Caco-2 (cell line): Measurements from ENCODE around the gene SLC38A10. TPM values are rescaled to one million over a fixed set of nuclear protein-coding genes. Genes with fewer than 3 reads are reported as not detected.

Experiments
- BruUV-seq: library from RNA; stranded (reverse); fragments of 400-500 nt; replicated peaks from 2 replicates; lab custom pipeline; 2021; lab: Mats Ljungman, UMichigan
- CTCF ChIA-PET: fragments of 300-600 bp; sonication (Branson Sonifier 250); formaldehyde crosslinking; loops from one replicate; lab custom pipeline; 2022; ENCODE audit warnings: antibody characterized with exemption; lab: Charles Lee
- POLR2A ChIA-PET: fragments of 300-600 bp; sonication (Branson Sonifier 250); formaldehyde crosslinking; loops from one replicate; lab custom pipeline; 2022; ENCODE audit warnings: antibody characterized with exemption; lab: Charles Lee
- DNase-seq, 2 experiments: peaks; one replicate each; pipeline versions ENCODE4 v3.0.0 to v3.0.0-alpha.2; 2020 to 2022
- H3K27me3 ChIP-seq: replicated peaks from 2 replicates; pipeline ENCODE4 v1.6.0; 2011; ENCODE audit warnings: low read length; ENCODE audit not compliant: control insufficient read depth, insufficient read depth
- H3K36me3 ChIP-seq: 2 replicates; pipeline ENCODE4 v1.5.1; 2011; ENCODE audit warnings: low read length; ENCODE audit not compliant: control insufficient read depth, insufficient read depth
- H3K4me1 ChIP-seq: fragments of 250-450 bp; sonication (Bioruptor Pico); 2 replicates; pipeline ENCODE4 v1.5.1; 2020; ENCODE audit warnings: mild to moderate bottlenecking
- H3K4me3 ChIP-seq: 2 replicates; pipeline ENCODE4 v1.5.1; 2011; ENCODE audit warnings: low read depth, mild to moderate bottlenecking, control low read depth, low read length
- H3K9me3 ChIP-seq: fragments of 250-450 bp; sonication (Bioruptor Pico); 2 replicates; pipeline ENCODE4 v1.5.1; 2020; ENCODE audit warnings: mild to moderate bottlenecking, moderate library complexity
- H3K27ac Mint-ChIP-seq: one replicate; pipeline ENCODE4 v1.8.0; 2022; ENCODE audit warnings: mixed read lengths; ENCODE audit not compliant: unreplicated experiment
- H3K27me3 Mint-ChIP-seq: one replicate; pipeline ENCODE4 v1.8.0; 2022; ENCODE audit warnings: mixed read lengths; ENCODE audit not compliant: insufficient read depth, unreplicated experiment
- H3K36me3 Mint-ChIP-seq: one replicate; pipeline ENCODE4 v1.8.0; 2022; ENCODE audit warnings: mild to moderate bottlenecking, mixed read lengths; ENCODE audit not compliant: insufficient read depth, unreplicated experiment
- H3K4me1 Mint-ChIP-seq: one replicate; pipeline ENCODE4 v1.8.0; 2022; ENCODE audit warnings: low read depth, mixed read lengths; ENCODE audit not compliant: unreplicated experiment
- H3K4me3 Mint-ChIP-seq: one replicate; pipeline ENCODE4 v1.8.0; 2022; ENCODE audit warnings: mild to moderate bottlenecking, moderate library complexity, mixed read lengths; ENCODE audit not compliant: unreplicated experiment
- H3K9me3 Mint-ChIP-seq: one replicate; pipeline ENCODE4 v1.8.0; 2022; ENCODE audit warnings: mixed read lengths; ENCODE audit not compliant: unreplicated experiment
- CTCF ChIP-seq, 2 experiments: fragments of 200-600 bp in 1 of 2; IDR thresholded peaks; 1 replicate in 1 of 2; 2 replicates in 1 of 2; pipeline versions ENCODE4 v1.5.1 to v1.8.0; 2011 to 2022; ENCODE audit warnings: antibody characterized with exemption in 1 of 2, control low read depth in 1 of 2, inconsistent platforms in 1 of 2, low read depth in 1 of 2, low read length in 1 of 2, mild to moderate bottlenecking in 1 of 2, moderate library complexity in 1 of 2; ENCODE audit not compliant: insufficient read depth in 1 of 2, severe bottlenecking in 1 of 2, unreplicated experiment in 1 of 2
- intact Hi-C: fragments of 100-400 bp; cut with micrococcal nuclease; formaldehyde crosslinking; loops from one replicate; pipeline ENCODE4 v1.10.0; 2022; ENCODE audit not compliant: unreplicated experiment
- total RNA-seq: library from RNA; stranded (reverse); gene quantifications from 2 replicates; pipeline ENCODE4 v1.2.3, GENCODE V29; 2022

The SLC38A10 gene
- total RNA-seq, 1 experiment from 2014 or later, result 137 TPM

DNA sequence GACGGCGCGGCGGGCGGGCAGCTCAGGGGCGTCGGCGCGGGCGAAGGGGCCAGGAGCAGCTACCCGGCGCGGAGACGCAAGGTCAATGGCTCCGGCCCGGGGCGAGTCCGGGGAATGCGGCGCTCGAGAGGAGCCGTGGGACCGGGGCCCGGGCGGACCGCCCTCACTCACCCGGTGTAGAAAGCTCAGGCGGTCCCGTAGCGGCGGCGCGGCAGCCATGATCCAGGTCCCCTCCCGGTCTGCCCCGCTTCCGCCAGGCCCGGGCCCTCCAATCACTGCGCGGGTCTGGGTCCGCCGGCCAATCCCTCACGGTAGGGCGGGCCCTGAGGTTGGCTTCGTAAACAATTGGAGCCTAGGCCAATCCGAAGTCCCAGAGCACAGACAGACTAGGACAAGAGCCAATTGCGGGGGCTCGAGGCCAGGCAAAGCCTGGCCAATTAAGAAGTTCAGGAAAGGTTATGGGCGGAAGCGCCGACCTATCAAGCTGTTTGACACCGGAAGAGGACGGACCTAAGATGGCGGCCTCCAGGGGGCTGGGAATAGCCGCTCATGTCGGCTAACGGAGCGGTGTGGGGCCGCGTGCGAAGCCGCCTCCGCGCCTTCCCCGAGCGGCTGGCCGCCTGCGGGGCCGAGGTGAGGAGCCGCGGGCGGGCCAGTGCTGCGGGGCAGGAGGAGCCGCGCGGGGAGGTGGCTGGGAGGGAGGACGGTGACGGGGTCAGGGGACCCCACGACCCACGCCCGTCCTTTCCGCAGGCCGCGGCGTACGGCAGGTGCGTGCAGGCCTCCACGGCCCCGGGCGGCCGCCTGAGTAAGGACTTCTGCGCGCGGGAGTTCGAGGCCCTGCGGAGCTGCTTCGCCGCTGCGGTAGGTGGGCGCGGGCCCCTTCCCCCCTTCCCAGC lies 56.0 kb downstream of the SLC38A10 start, which contains the start of the genes NDUFAF8 and TEPSIN:
Gene NDUFAF8, plus strand, starts transcription at position 504 of the 899 bp plus-strand sequence. Its CDS starts 46 bp downstream, at position 550.
Gene TEPSIN, minus strand, starts transcription at position 241 of the 899 bp plus-strand sequence. Its CDS starts 22 bp downstream, at position 219.
- DNase-seq, result peak; percentile 98 to 99
- Mint-ChIP-seq H3K4me3 (peak within 1 kb of the TSS; percentile 82), H3K9me3 (no peaks in the 10 kb centered on the region), H3K36me3 (peaks cover 52% of the 10 kb centered on the region), H3K27me3 (no peaks in the 10 kb centered on the region), H3K27ac (peak within 1 kb of the TSS; percentile 71), H3K4me1 (peaks cover 19% of the 10 kb centered on the region)
- no peak for TF ChIP-seq CTCF (IDR thresholded peaks at IDR 0.05; ENCODE audit: insufficient read depth in 1 of 2, low read depth in 1 of 2, low read length in 1 of 2, severe bottlenecking in 1 of 2, unreplicated experiment in 1 of 2)
- H3K4me1 ChIP-seq, result peaks cover 26% of the 10 kb centered on the region
- H3K4me3 ChIP-seq, result peak within 1 kb of the TSS; percentile 91
- BruUV-seq, result no TSS peak
- CTCF ChIA-PET, result interaction anchor here (0.7 to 1.5 kb wide), 7 partner anchors 16 to 250 kb away, joined by 3 to 11 read pairs (median 3); partner anchors contain the start of genes BAHCC1 and CEP131
- no peaks in the 10 kb centered on the region for H3K9me3 ChIP-seq
- no peaks in the 10 kb centered on the region for H3K27me3 ChIP-seq
- intact Hi-C loops, result loop anchor here (1.0 to 2.0 kb wide), 3 partner anchors 16 to 106 kb away; no protein-coding TSS in a partner anchor
- H3K36me3 ChIP-seq, result no peaks in the 10 kb centered on the region
- POLR2A ChIA-PET, result interaction anchor here (0.6 to 1.5 kb wide), 8 partner anchors 16 to 273 kb away, joined by 3 to 34 read pairs (median 4); partner anchors contain the start of genes ACTG1, BAHCC1 and CEP131

DNA sequence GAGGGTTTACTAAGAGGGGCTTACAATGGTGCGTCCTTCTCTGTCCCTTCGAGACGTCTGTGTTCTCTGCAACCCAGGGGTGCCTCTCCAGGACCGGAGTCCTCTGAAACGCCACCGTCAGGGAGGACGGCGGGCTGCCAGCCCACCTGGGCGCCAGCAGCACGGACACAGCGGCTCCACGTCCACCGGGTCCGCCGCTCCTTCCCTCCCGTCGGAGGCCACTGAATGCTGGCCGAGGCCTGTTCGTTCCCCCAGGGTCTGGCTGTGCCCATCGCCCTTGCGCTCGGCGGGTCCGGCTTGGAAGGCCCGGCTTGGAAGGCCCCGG lies 56.7 kb downstream of the SLC38A10 start:
- POLR2A ChIA-PET, result interaction anchor here (0.6 to 1.5 kb wide), 6 partner anchors 16 to 274 kb away, joined by 3 to 34 read pairs (median 4); partner anchors contain the start of genes BAHCC1 and CEP131
- no peaks in the 10 kb centered on the region for H3K9me3 ChIP-seq
- no peak for TF ChIP-seq CTCF (IDR thresholded peaks at IDR 0.05; ENCODE audit: insufficient read depth in 1 of 2, low read depth in 1 of 2, low read length in 1 of 2, severe bottlenecking in 1 of 2, unreplicated experiment in 1 of 2)
- Mint-ChIP-seq H3K27me3 (no peaks in the 10 kb centered on the region), H3K27ac (no peak overlapping the region), H3K36me3 (peaks cover 48% of the 10 kb centered on the region), H3K4me3 (peak overlapping the region; percentile 82), H3K4me1 (peaks cover 19% of the 10 kb centered on the region), H3K9me3 (no peaks in the 10 kb centered on the region)
- H3K27me3 ChIP-seq, result no peaks in the 10 kb centered on the region
- no peak for DNase-seq
- peak overlapping the region; percentile 91 for H3K4me3 ChIP-seq
- intact Hi-C loops, result loop anchor here (2.0 kb wide), 1 partner anchor 106 kb away; no protein-coding TSS in a partner anchor
- CTCF ChIA-PET, result interaction anchor here (1.1 to 1.5 kb wide), 5 partner anchors 16 to 249 kb away, joined by 3 to 11 read pairs (median 3); partner anchors contain the start of genes BAHCC1 and CEP131
- H3K36me3 ChIP-seq, result no peaks in the 10 kb centered on the region
- BruUV-seq, result no TSS peak
- peaks cover 31% of the 10 kb centered on the region for H3K4me1 ChIP-seq
